IPS-18c (cell line): ENCODE measurements around the gene SEPTIN11.

ENCODE experiments used
- H3K4me3 ChIP-seq: 2 replicates; pipeline ENCODE4 v1.7.0; 2013; ENCODE audit warnings: low read depth, mild to moderate bottlenecking, low read length, moderate library complexity; ENCODE audit not compliant: insufficient read depth
- H3K9me3 ChIP-seq: one replicate; pipeline ENCODE4 v1.6.1; 2013; ENCODE audit warnings: mild to moderate bottlenecking, low read length, moderate library complexity; ENCODE audit not compliant: control insufficient read depth, insufficient read depth

SEPTIN11 gene

DNA sequence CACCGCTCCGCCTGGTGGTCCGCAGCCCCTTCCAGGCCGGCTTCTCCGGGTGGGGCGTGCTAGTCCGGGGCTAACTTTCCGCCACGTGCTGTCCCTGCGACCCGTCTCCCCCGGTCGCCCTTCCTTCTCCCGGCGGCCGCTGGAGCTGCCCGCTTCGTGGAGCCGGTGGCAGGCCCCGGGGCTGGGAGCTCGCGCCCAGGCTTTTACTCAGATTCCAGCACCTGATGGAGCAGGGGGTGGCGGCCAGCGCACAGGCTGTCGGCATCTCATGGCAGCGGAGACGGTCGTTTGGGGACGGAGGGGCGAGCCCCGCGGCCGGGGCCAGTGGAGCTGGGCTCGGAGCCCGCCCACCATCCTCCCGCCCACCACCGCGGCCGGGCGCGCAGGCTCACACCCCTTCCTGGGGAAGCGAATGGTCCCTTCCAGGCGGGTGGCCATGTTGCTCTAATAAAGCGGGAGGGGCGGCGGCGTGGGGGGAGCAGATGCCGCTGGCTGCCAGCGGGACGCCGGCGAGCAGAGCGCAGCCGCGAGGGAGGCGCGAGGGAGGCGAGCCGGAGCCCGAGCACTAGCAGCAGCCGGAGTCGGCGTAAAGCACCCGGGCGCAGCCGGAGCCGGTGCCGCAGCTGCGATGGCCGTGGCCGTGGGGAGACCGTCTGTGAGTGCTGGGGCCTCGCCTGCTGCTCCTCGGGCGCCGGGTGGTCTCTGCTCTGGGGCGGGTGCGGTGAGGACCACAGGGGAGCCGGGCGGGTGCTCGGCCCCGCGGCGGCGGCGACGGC is at the start of gene SEPTIN11:
Gene SEPTIN11, plus strand, starts transcription at position 477 of the 776 bp plus-strand sequence. Its CDS starts 152 bp downstream, at position 629.
- no peaks in the 10 kb centered on the region for H3K9me3 ChIP-seq
- peak within 1 kb of the TSS; percentile 88 for H3K4me3 ChIP-seq

DNA sequence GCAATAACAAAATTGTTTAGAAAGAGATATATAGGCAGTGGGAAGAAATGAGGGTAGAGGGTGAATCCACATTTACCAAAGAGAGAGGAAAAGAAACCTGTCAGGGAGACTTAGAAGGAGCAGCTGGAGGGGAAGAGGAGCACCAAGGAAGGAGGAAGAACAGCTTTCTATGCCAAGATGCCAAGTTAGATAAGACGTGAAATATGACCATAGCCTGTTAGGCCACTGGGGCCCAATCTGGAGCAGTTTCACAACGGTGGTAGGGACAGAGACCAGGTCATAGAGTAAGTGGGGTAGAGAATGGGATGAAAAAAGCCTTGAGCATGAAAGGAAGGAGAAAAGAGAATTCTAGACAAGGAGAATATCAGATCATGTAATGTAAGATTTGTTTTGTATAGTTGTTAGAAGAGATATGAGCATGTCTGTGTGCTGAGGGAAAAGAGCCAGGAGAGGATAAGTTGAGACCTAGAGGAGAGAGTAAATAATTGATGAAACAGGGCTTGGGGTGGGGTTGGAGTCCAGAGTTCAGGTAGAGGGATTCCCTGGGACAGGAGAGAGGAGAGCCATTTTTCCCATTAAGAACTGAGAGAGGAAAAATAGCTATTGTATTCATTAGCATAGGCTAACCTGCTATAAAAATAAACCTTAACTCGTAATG is 47.2 kb upstream of the SEPTIN11 start:
- H3K9me3 ChIP-seq = no peaks in the 10 kb centered on the region
- H3K4me3 ChIP-seq = no peak overlapping the region

GRCh38 chr4:76904646-76905190 is 44.8 kb upstream of the SEPTIN11 start:
- H3K9me3 ChIP-seq = no peaks in the 10 kb centered on the region
- no peak overlapping the region for H3K4me3 ChIP-seq

DNA sequence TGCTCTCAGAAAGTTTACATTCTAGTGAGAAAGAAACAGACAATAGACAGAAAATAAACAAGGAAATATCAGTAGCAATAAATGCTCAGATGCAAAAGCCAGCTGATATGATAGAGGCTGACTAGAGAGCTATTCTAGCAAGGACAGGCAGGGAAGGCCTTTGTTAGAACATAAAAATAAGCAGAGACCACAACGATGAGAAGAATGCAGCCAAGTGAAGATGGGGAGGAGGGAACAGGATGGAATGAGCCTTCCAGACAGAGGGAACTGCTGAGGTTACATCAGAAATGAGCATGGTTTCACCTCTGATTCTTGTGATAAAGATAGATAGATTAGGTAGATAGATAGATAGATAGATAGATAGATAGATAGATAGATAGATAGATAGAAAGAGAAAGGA is 44.0 kb upstream of the SEPTIN11 start:
- no peaks in the 10 kb centered on the region for H3K9me3 ChIP-seq
- H3K4me3 ChIP-seq = no peak overlapping the region

GRCh38 chr4:76909711-76910110 is 39.8 kb upstream of the SEPTIN11 start:
- H3K9me3 ChIP-seq = no peaks in the 10 kb centered on the region
- no peak overlapping the region for H3K4me3 ChIP-seq

GRCh38 chr4:76920715-76921114 is 28.8 kb upstream of the SEPTIN11 start:
- H3K9me3 ChIP-seq = no peaks in the 10 kb centered on the region
- H3K4me3 ChIP-seq = no peak overlapping the region

DNA sequence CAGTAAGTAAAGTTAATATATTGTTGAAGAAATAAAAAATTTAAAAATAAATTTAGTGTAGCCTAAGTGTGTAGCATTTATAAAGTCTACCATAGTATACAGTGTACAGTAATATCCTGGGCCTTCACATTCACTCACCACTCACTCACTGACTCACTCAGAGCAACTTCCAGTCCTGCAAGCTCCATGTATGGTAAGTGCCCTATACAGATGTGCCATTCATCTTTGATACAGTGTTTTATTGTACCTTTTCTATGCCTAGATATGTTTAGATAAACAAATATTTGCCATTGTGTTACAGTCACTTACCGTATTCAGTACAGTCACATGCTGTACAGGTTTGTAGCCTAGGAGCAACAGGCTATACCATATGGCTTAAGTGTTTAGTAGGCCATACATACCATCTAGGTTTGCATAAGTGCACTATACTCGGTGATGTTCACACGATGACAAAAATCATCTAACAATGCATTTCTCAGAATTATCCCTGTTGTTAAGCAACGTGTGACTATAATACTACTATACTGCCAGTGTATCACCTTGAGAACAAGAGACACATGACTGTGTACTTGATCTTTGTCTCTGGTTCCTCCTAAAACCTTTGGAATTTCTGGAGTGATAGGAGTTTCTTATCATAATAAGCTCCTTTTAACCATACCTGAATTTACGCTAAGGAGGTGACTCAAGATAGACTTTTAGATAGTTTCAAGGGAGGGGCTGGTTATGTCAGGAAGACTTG is 25.8 kb upstream of the SEPTIN11 start:
- Histone ChIP-seq H3K4me3 (no peak overlapping the region), H3K9me3 (no peaks in the 10 kb centered on the region)

- H3K9me3 ChIP-seq = no peaks in the 10 kb centered on the region
- H3K4me3 ChIP-seq = no peak overlapping the region
Measured at GRCh38 chr4:76926841-76927240, 22.7 kb upstream of the SEPTIN11 start.

GRCh38 chr4:76930685-76931084 is 18.9 kb upstream of the SEPTIN11 start:
- H3K9me3 ChIP-seq = no peaks in the 10 kb centered on the region
- H3K4me3 ChIP-seq = no peak overlapping the region

- Histone ChIP-seq H3K4me3 (no peak overlapping the region), H3K9me3 (no peaks in the 10 kb centered on the region)
Measured at GRCh38 chr4:76931087-76931486, 18.5 kb upstream of the SEPTIN11 start.

DNA sequence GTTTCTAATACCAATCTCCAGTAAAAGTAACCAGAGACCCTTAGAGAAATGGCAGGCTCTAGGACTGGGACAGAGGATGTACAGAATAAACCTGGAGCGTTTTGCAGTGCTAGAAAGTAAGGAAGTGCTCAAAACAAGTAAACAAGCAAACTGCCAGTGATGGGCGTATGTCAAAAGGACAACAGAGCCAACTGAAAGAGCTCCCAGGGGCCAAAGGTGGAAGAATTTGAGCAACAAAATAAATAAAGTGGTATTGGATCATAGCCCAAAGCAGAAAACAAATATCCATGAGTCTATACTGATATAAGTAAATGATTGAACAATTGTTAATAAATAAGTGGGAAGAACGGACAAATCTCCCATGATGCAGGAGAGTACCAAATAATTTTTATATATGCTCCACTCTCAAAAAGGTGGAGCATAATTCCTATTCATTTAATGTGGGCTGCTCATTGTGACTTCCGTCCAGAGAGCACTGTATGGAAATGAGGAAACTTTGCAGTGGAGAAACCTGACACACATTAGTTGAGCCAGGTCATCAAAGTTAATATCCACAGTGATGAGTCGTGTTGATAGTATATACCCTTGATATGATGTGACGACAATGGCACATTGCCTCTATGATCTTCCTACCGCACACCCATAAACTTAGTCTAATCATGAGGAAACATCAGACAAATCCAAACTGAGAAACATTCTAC is 17.8 kb upstream of the SEPTIN11 start:
- Histone ChIP-seq H3K9me3 (no peaks in the 10 kb centered on the region), H3K4me3 (no peak overlapping the region)

DNA sequence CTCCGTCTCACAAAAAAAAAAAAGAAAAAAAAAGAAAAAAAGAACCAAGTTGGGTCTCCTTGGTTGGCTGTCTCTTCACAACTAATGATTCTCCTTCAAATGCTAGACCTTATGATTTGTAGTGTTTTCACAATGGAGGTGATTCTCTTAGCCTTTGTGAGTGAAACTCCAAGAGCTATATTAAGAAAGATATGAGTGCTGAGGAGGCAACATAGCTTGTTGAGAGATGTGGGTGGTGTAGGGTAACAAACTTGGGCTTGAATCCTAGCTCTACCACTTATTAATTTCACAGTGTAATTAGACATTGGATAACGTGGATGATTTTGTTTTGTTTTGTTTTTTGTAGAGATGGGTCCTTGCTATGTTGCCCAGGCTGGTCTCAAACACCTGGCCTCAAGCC is 10.4 kb upstream of the SEPTIN11 start:
- H3K9me3 ChIP-seq = no peaks in the 10 kb centered on the region

GRCh38 chr4:76943129-76943620 is 6.4 kb upstream of the SEPTIN11 start:
- Histone ChIP-seq H3K4me3 (no peak overlapping the region), H3K9me3 (no peaks in the 10 kb centered on the region)

More for the DNA sequence above, 10.4 kb upstream of the SEPTIN11 start:
- H3K4me3 ChIP-seq = no peak overlapping the region

DNA sequence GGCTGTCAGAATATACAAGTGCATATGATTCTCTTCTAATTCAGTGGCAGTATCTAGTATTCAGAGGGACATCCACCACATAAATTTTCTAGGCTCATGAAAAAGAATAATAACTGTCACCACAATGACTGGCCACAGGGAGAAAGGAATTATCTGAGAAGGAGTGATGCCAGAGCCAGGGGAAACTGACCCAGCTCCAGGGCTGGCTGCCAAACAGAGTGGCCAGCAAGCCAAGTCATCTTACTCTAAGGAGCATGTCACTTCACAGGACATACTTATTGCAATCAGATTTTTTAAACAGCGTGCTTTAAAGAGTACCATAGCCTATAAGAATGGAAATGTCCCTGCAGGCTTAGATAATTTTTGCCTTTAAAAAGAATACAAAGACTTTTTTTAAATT is 5.8 kb upstream of the SEPTIN11 start:
- no peaks in the 10 kb centered on the region for H3K9me3 ChIP-seq
- H3K4me3 ChIP-seq = no peak overlapping the region

GRCh38 chr4:76947369-76947768 is 2.2 kb upstream of the SEPTIN11 start:
- Histone ChIP-seq H3K4me3 (no peak overlapping the region), H3K9me3 (no peaks in the 10 kb centered on the region)

GRCh38 chr4:76948443-76949275 is 893 bp upstream of the SEPTIN11 start:
- H3K9me3 ChIP-seq = no peaks in the 10 kb centered on the region
- H3K4me3 ChIP-seq = peak overlapping the region; percentile 88
